SK-N-MC (cell line): Measurements from ENCODE around the gene ACP3.

Experiments used
- EZH2 ChIP-seq: fragments of 200-600 bp; sonication (generic); IDR thresholded peaks from one replicate; pipeline ENCODE4 v1.6.1; 2017; ENCODE audit warnings: antibody characterized with exemption
- POLR2AphosphoS5 ChIP-seq: IDR thresholded peaks from 2 replicates; pipeline ENCODE4 v1.6.1; 2012; ENCODE audit warnings: mild to moderate bottlenecking, low read depth, low read length, borderline replicate concordance

DNA sequence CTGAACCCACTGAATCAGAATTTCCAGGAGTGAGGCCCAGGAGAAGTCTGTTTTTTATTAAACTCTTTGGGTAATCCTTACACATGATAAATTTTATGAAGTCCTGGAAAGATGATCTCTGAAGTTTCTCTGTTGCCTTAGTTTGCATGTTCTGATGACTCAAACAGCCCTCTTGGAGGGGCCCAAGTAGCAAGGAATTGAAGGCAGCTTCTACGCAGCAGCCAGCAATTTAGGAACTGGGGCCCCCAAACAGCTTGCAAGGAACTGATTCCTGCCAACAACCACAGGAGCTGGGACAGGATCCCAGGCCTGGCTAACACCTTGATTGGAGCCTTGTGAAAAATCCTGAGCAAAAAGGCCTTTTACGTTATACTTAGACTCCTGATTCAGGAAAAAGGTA lies 5.4 kb upstream of the ACP3 start:
- no peak for TF ChIP-seq POLR2AphosphoS5
- TF ChIP-seq EZH2 = no peak
